HCT116 (cell line): Measurements from ENCODE around the gene MSMB. TPM values are rescaled to one million over a fixed set of nuclear protein-coding genes. Genes with fewer than 3 reads are reported as not detected.
"Not testable (repeated sequence)": the region's sequence is repeated elsewhere in the genome, so short reads cannot be mapped to it uniquely, and the experiment has no call there.

Experiments
- ATAC-seq: fragments of 200-7000 bp; cut with Tn5 transposase; 2 replicates; pipeline ENCODE4 v1.9.1; 2020; ENCODE audit warnings: mild to moderate bottlenecking, moderate library complexity
- BruUV-seq: library from RNA; stranded (reverse); fragments of 400-500 nt; replicated peaks from 2 replicates; lab custom pipeline; 2021; lab: Mats Ljungman, UMichigan
- CTCF ChIA-PET: fragments of 300-600 bp; sonication (Branson Sonifier 250); formaldehyde crosslinking; loops from one replicate; lab custom pipeline; 2021; ENCODE audit warnings: antibody characterized with exemption; lab: Charles Lee
- POLR2A ChIA-PET: fragments of 300-600, 350-600 bp; sonication (Branson Sonifier 250); formaldehyde crosslinking; loops from one replicate; lab custom pipeline; 2021; ENCODE audit warnings: antibody characterized with exemption; lab: Charles Lee
- RAD21 ChIA-PET, 2 experiments: fragments of 300-600 bp; sonication (Branson Sonifier 250); formaldehyde crosslinking; loops; one replicate each; lab custom pipeline; 2023; ENCODE audit warnings: low total read pairs in 2 of 2; ENCODE audit not compliant: uncharacterized antibody in 2 of 2, unreplicated experiment in 2 of 2, low non-redundant PET in 1 of 2; lab: Charles Lee
- DNase-seq: peaks from one replicate; pipeline ENCODE4 v3.0.0-alpha.2; 2010; ENCODE audit warnings: low read depth, low spot score
- H2AFZ ChIP-seq: fragments of 200-600 bp; shearing (Covaris generic), sonication (generic); 2 replicates; pipeline ENCODE4 v1.6.1; 2017; ENCODE audit warnings: low read depth, mixed run types, mixed read lengths, antibody characterized with exemption, low read length; ENCODE audit not compliant: poor library complexity, severe bottlenecking
- H3K27ac ChIP-seq: 2 replicates; pipeline ENCODE4 v1.5.1; 2012; ENCODE audit warnings: low read depth, low read length
- H3K27me3 ChIP-seq: fragments of 200-600 bp; sonication (generic); 2 replicates; pipeline ENCODE4 v1.6.1; 2016; ENCODE audit warnings: mixed run types, low read length, mixed read lengths; ENCODE audit not compliant: insufficient read depth
- H3K36me3 ChIP-seq, 2 experiments: fragments of 200-500 bp in 1 of 2; fragments of 200-600 bp in 1 of 2; sonication (Bioruptor generic) in 1 of 2; sonication (generic) in 1 of 2; 2 replicates each; pipeline versions ENCODE4 v1.5.1 to v1.6.1; 2014 to 2016; ENCODE audit warnings: low read length in 2 of 2, inconsistent platforms in 1 of 2, mixed read lengths in 1 of 2, mixed run types in 1 of 2; ENCODE audit not compliant: insufficient read depth in 2 of 2, control insufficient read depth in 1 of 2
- H3K4me1 ChIP-seq, 2 experiments: fragments of 200-600 bp in 1 of 2; sonication (generic) in 1 of 2; 2 replicates each; pipeline versions ENCODE4 v1.5.1 to v1.6.1; 2012 to 2017; ENCODE audit warnings: low read length in 2 of 2, inconsistent platforms in 1 of 2, mild to moderate bottlenecking in 1 of 2, mixed read lengths in 1 of 2, mixed run types in 1 of 2, moderate library complexity in 1 of 2; ENCODE audit not compliant: insufficient read depth in 2 of 2, control insufficient read depth in 1 of 2
- H3K4me2 ChIP-seq: fragments of 200-600 bp; sonication (generic); 2 replicates; pipeline ENCODE4 v1.6.1; 2017; ENCODE audit warnings: mixed run types, low read length, mixed read lengths
- H3K4me3 ChIP-seq, 2 experiments: fragments of 200-600 bp in 1 of 2; sonication (generic) in 1 of 2; replicated peaks in 1 of 2; 2 replicates each; pipeline ENCODE4 v1.5.1; 2011 to 2016; ENCODE audit warnings: low read length in 2 of 2, control low read depth in 1 of 2, low read depth in 1 of 2, mild to moderate bottlenecking in 1 of 2, mixed read lengths in 1 of 2, mixed run types in 1 of 2
- H3K79me2 ChIP-seq: fragments of 200-600 bp; sonication (generic); 2 replicates; pipeline ENCODE4 v1.6.1; 2017; ENCODE audit warnings: mild to moderate bottlenecking, mixed run types, low read length, moderate library complexity, mixed read lengths; ENCODE audit not compliant: insufficient read depth
- H3K9ac ChIP-seq: fragments of 200-600 bp; sonication (generic); 2 replicates; pipeline ENCODE4 v1.6.1; 2016; ENCODE audit warnings: low read length, mixed read lengths
- H3K9me2 ChIP-seq: fragments of 200-600 bp; sonication (generic), shearing (Covaris generic); 2 replicates; pipeline ENCODE4 v1.6.1; 2017; ENCODE audit warnings: mixed run types, mild to moderate bottlenecking, moderate library complexity; ENCODE audit not compliant: insufficient read depth
- H3K9me3 ChIP-seq, 2 experiments: fragments of 200-500 bp in 1 of 2; fragments of 200-600 bp in 1 of 2; sonication (Bioruptor generic) in 1 of 2; sonication (generic) in 1 of 2; 2 replicates each; pipeline ENCODE4 v1.6.1; 2014 to 2017; ENCODE audit warnings: low read length in 2 of 2, mixed read lengths in 2 of 2, inconsistent platforms in 1 of 2, low read depth in 1 of 2, mild to moderate bottlenecking in 1 of 2, mixed run types in 1 of 2, moderate library complexity in 1 of 2; ENCODE audit not compliant: control insufficient read depth in 1 of 2, insufficient read depth in 1 of 2
- H4K20me1 ChIP-seq: fragments of 200-600 bp; sonication (generic), shearing (Covaris generic); 2 replicates; pipeline ENCODE4 v1.6.1; 2017; ENCODE audit warnings: mixed run types, mild to moderate bottlenecking, moderate library complexity; ENCODE audit not compliant: insufficient read depth
- ATF3 ChIP-seq: IDR thresholded peaks from 2 replicates; pipeline ENCODE4 v1.6.1; 2012
- CBX3 ChIP-seq: IDR thresholded peaks from 2 replicates; pipeline ENCODE4 v1.6.1; 2012; ENCODE audit warnings: low read depth
- CEBPB ChIP-seq: IDR thresholded peaks from 2 replicates; pipeline ENCODE4 v1.6.1; 2012; ENCODE audit warnings: low read depth
- ELF1 ChIP-seq: IDR thresholded peaks from 2 replicates; pipeline ENCODE4 v1.6.1; 2012; ENCODE audit warnings: low read depth, borderline replicate concordance
- EZH2 ChIP-seq: fragments of 200-600 bp; sonication (generic); IDR thresholded peaks from 2 replicates; pipeline ENCODE4 v1.6.1; 2017; ENCODE audit warnings: antibody characterized with exemption, mixed run types
- EZH2phosphoT487 ChIP-seq: fragments of 200-600 bp; IDR thresholded peaks from 2 replicates; pipeline ENCODE4 v1.6.1; 2018; ENCODE audit warnings: antibody characterized with exemption, borderline replicate concordance
- FOSL1 ChIP-seq: IDR thresholded peaks from 2 replicates; pipeline ENCODE4 v1.6.1; 2012; ENCODE audit warnings: low read depth
- JUND ChIP-seq: IDR thresholded peaks from 2 replicates; pipeline ENCODE4 v1.6.1; 2012
- MAX ChIP-seq: IDR thresholded peaks from 2 replicates; pipeline ENCODE4 v1.6.1; 2012
- POLR2A ChIP-seq: IDR thresholded peaks from 2 replicates; pipeline ENCODE4 v1.7.0; 2011; ENCODE audit warnings: borderline replicate concordance; ENCODE audit not compliant: insufficient read depth, insufficient read length; ENCODE audit errors: extremely low read depth
- POLR2AphosphoS5 ChIP-seq: IDR thresholded peaks from 2 replicates; pipeline ENCODE4 v1.6.1; 2011; ENCODE audit warnings: mild to moderate bottlenecking, low read depth, low read length, moderate library complexity
- RAD21 ChIP-seq: IDR thresholded peaks from 2 replicates; pipeline ENCODE4 v1.6.1; 2012; ENCODE audit warnings: low read depth, mild to moderate bottlenecking
- SIN3A ChIP-seq: IDR thresholded peaks from 2 replicates; pipeline ENCODE4 v1.6.1; 2012; ENCODE audit warnings: low read depth
- SP1 ChIP-seq: IDR thresholded peaks from 2 replicates; pipeline ENCODE4 v1.6.1; 2012; ENCODE audit warnings: low read depth
- TCF7L2 ChIP-seq: IDR thresholded peaks from 2 replicates; pipeline ENCODE4 v1.7.0; 2011; ENCODE audit warnings: borderline replicate concordance, inconsistent platforms; ENCODE audit not compliant: insufficient read depth, insufficient read length; ENCODE audit errors: extremely low read depth
- YY1 ChIP-seq: IDR thresholded peaks from 2 replicates; pipeline ENCODE4 v1.6.1; 2011; ENCODE audit warnings: low read length, low read depth, moderate library complexity, mild to moderate bottlenecking; ENCODE audit not compliant: insufficient replicate concordance; ENCODE audit errors: extremely low read depth
- ZFX ChIP-seq: fragments of 450-650 bp; IDR thresholded peaks from 2 replicates; pipeline ENCODE4 v1.6.1; 2017
- ZNF274 ChIP-seq: fragments of 200-500 bp; sonication (Bioruptor generic); IDR thresholded peaks from 2 replicates; pipeline ENCODE4 v1.6.1; 2014; ENCODE audit warnings: mild to moderate bottlenecking, low read depth, low read length, inconsistent platforms
- intact Hi-C: fragments of 100-400 bp; cut with micrococcal nuclease; formaldehyde crosslinking; loops from 2 replicates; pipeline ENCODE4 v1.10.0; 2022
- total RNA-seq: library from RNA; stranded (reverse); gene quantifications from one replicate; pipeline ENCODE4 v1.2.1, GENCODE V29; 2021; ENCODE audit not compliant: unreplicated experiment
- TF ChIP-seq, protein P1 (sequence below): IDR thresholded peaks from 2 replicates; pipeline ENCODE4 v1.6.1; 2011; ENCODE audit warnings: mild to moderate bottlenecking, low read length, moderate library complexity; ENCODE audit not compliant: insufficient replicate concordance; ENCODE audit errors: extremely low read depth

MSMB gene
- total RNA-seq, 1 experiment from 2014 or later = not detected

- ChIA-PET RAD21 (no interaction called here), CTCF (no interaction called here), POLR2A (no interaction called here)
- Histone ChIP-seq H4K20me1 (no peaks in the 10 kb centered on the region), H3K9ac (no peak overlapping the region), H3K4me1 (0 out of 4 replicates have a peak, but pooled peaks cover 0 to 2% of the 10 kb centered on the region in 2 experiments), H3K9me3 (no peaks in the 10 kb centered on the region), H3K36me3 (no peaks in the 10 kb centered on the region), H3K4me3 (no peak overlapping the region), H3K27ac (no peak overlapping the region), H2AFZ (no peak overlapping the region), H3K4me2 (no peak overlapping the region), H3K27me3 (peaks cover 9% of the 10 kb centered on the region; the same call in 1 of the 2 replicates), H3K9me2 (no peaks in the 10 kb centered on the region), H3K79me2 (no peaks in the 10 kb centered on the region)
- TF ChIP-seq SIN3A (no peak), JUND (no peak), TCF7L2 (no peak), YY1 (no peak), MAX (no peak), RAD21 (no peak), POLR2A (no peak), ELF1 (no peak), ZFX (no peak), EZH2 (no peak), EZH2phosphoT487 (no peak), ATF3 (no peak), POLR2AphosphoS5 (no peak), CBX3 (no peak), SP1 (no peak), CEBPB (no peak), FOSL1 (no peak), ZNF274 (no peak)
- TF ChIP-seq, protein P1, sequence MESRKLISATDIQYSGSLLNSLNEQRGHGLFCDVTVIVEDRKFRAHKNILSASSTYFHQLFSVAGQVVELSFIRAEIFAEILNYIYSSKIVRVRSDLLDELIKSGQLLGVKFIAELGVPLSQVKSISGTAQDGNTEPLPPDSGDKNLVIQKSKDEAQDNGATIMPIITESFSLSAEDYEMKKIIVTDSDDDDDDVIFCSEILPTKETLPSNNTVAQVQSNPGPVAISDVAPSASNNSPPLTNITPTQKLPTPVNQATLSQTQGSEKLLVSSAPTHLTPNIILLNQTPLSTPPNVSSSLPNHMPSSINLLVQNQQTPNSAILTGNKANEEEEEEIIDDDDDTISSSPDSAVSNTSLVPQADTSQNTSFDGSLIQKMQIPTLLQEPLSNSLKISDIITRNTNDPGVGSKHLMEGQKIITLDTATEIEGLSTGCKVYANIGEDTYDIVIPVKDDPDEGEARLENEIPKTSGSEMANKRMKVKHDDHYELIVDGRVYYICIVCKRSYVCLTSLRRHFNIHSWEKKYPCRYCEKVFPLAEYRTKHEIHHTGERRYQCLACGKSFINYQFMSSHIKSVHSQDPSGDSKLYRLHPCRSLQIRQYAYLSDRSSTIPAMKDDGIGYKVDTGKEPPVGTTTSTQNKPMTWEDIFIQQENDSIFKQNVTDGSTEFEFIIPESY = no peak
- ATAC-seq (no peak), DNase-seq (no peak)
- intact Hi-C loops = no loop called here
- no TSS peak for BruUV-seq
These were observed 5.0 kb upstream of the MSMB start for GRCh38 chr10:46050941-46051623.

DNA sequence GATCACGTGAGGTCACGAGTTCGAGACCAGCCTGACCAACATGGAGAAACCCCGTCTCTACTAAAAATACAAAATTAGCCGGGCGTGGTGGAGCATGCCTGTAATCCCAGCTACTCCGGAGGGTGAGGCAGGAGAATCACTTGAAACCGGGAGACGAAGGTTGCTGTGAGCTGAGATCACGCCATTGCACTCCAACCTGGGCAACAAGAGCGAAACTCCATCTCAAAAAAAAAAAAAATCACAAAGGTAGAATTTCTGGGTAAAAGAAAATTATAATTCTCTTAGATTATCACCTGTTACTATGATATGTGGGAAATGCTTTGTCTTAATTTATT lies 3.4 kb upstream of the MSMB start:
- H3K27ac ChIP-seq, ATAC-seq, H3K4me2 ChIP-seq, H3K4me1 ChIP-seq, DNase-seq, H3K4me3 ChIP-seq, H3K9ac ChIP-seq, H2AFZ ChIP-seq, BruUV-seq, RAD21 ChIA-PET, H4K20me1 ChIP-seq, H3K79me2 ChIP-seq, POLR2A ChIA-PET, intact Hi-C loops, H3K9me3 ChIP-seq, H3K27me3 ChIP-seq, H3K9me2 ChIP-seq, H3K36me3 ChIP-seq: not testable (repeated sequence)
- CTCF ChIA-PET = interaction anchor here (0.9 kb wide), 1 partner anchor 21 kb away, joined by 3 read pairs; no protein-coding TSS in a partner anchor
